ENCODE results near the gene MGAT3. TPM values are rescaled to one million over a fixed set of nuclear protein-coding genes. Genes with fewer than 3 reads are reported as not detected.

Gene MGAT3
- total and polyA plus RNA-seq, 2 donors (not counting 1 experiment from before 2014, with no cell fraction given) = 11.1 to 27.8 TPM

- H3K27me3 Mint-ChIP-seq = no peaks in the 10 kb centered on the region
- H3K4me3 Mint-ChIP-seq = peak within 1 kb of the TSS; percentile 96
- Histone ChIP-seq H2AFZ (ENCODE audit: insufficient read depth, low read depth, low read length, poor library complexity, severe bottlenecking) (peak within 1 kb of the TSS; percentile 93), H3K4me1 (ENCODE audit: control insufficient read depth in 2 of 2, insufficient read depth in 2 of 2, low read length in 2 of 2) (peaks cover 16 to 25% of the 10 kb centered on the region in 2 donors), H3K4me2 (replicated peaks; ENCODE audit: low read depth, low read length, poor library complexity, severe bottlenecking) (peak within 1 kb of the TSS; percentile 91), H3K9me3 (ENCODE audit: control extremely low read depth in 1 of 3, control insufficient read depth in 2 of 3, insufficient read depth in 1 of 3, low read length in 2 of 3) (no peaks in the 10 kb centered on the region), H3K79me2 (ENCODE audit: control insufficient read depth, insufficient read depth, low read length) (peaks cover 43% of the 10 kb centered on the region), H3K27ac (ENCODE audit: low read length in 2 of 2) (peak within 1 kb of the TSS; percentile 45 to 74), H3K4me3 (ENCODE audit: control extremely low read depth in 1 of 5, extremely low read depth in 1 of 5, insufficient read depth in 1 of 5, low read depth in 2 of 5, low read length in 4 of 5) (peak within 1 kb of the TSS; percentile 48 to 85 (median 83)), H3K9ac (ENCODE audit: low read length) (peak within 1 kb of the TSS; percentile 82), H4K20me1 (ENCODE audit: control insufficient read depth, insufficient read depth, low read length, poor library complexity, severe bottlenecking) (peaks cover 31% of the 10 kb centered on the region), H3K36me3 (replicated peaks in 1 of 2; ENCODE audit: control extremely low read depth in 1 of 2, control insufficient read depth in 1 of 2, extremely low read depth in 1 of 2, insufficient read depth in 2 of 2, low read length in 1 of 2) (peaks cover 0 to 38% of the 10 kb centered on the region in 2 experiments), H3K27me3 (replicated peaks in 1 of 4; ENCODE audit: control extremely low read depth in 1 of 4, control insufficient read depth in 3 of 4, insufficient read depth in 4 of 4, low read length in 3 of 4) (no peaks in the 10 kb centered on the region)
- ATAC-seq (ENCODE audit: low read depth) = peak; percentile 98
- no peaks in the 10 kb centered on the region for H3K9me3 Mint-ChIP-seq (ENCODE audit: insufficient read depth)
- TF ChIP-seq CTCF (IDR thresholded peaks at IDR 0.05) (no peak), EZH2 (IDR thresholded peaks at IDR 0.05; ENCODE audit: borderline replicate concordance, insufficient read depth, low read depth, low read length, poor library complexity, severe bottlenecking) (no peak)
- intact Hi-C loops (cut with micrococcal nuclease) = loop anchor here (1.0 to 2.0 kb wide), 4 partner anchors 18 to 103 kb away; partner anchors contain the start of genes ATF4, RPS19BP1 and TAB1
- peak; percentile 93 for DNase-seq
- H3K4me1 Mint-ChIP-seq = peaks cover 39% of the 10 kb centered on the region
- H3K27ac Mint-ChIP-seq = peak within 1 kb of the TSS; percentile 93
- WGBS (ENCODE audit: insufficient coverage) = under 1% methylated on average over 56 of the region's 58 CpGs
- ChIA-PET POLR2A (interaction anchor here (0.7 to 2.1 kb wide), 12 partner anchors 12 to 542 kb away, joined by 3 to 27 read pairs (median 4); partner anchors contain the start of genes ATF4 and TAB1), CTCF (interaction anchor here (0.8 to 6.0 kb wide), 15 partner anchors 9 to 522 kb away, joined by 3 to 43 read pairs (median 5); partner anchors contain the start of genes ATF4, RPL3 and TAB1)
Measured at GRCh38 chr22:39502109-39502788, 45.4 kb downstream of the MGAT3 start, which contains the start of gene MIEF1. Gene MIEF1, plus strand, starts transcription at chr22:39502290. Its CDS starts 9,005 bp downstream, at chr22:39511295.
